ENCODE data around the gene SH2D3A.

- TF ChIP-seq CTCF (conservative IDR thresholded peaks at IDR 0.05; ENCODE audit: low read length), result no peak
- no peak for TF ChIP-seq EZH2phosphoT487 (IDR thresholded peaks at IDR 0.05; ENCODE audit: borderline replicate concordance)
Measured at GRCh38 chr19:6754136-6754535, 13.1 kb downstream of the SH2D3A start.
